GM12878 (cell line): ENCODE data around the gene NKTR. TPM values are rescaled to one million over a fixed set of nuclear protein-coding genes. Genes with fewer than 3 reads are reported as not detected.

Source experiments
- BMI1 ChIP-seq: fragments of 450-650 bp; IDR thresholded peaks from 2 replicates; pipeline ENCODE4 v1.6.1; 2016; ENCODE audit warnings: mild to moderate bottlenecking, moderate library complexity, borderline replicate concordance
- CBFB ChIP-seq: IDR thresholded peaks from 2 replicates; pipeline ENCODE4 v1.6.1; 2016; ENCODE audit warnings: antibody characterized with exemption, low read depth
- CTCF ChIP-seq, 3 experiments: IDR thresholded peaks in 2 of 3; conservative IDR thresholded peaks in 1 of 3; 2 replicates each; pipeline ENCODE4 v1.5.1; 2011; ENCODE audit warnings: low read depth in 3 of 3, low read length in 3 of 3, mild to moderate bottlenecking in 3 of 3, control low read depth in 2 of 3, moderate library complexity in 2 of 3, inconsistent platforms in 1 of 3, mixed read lengths in 1 of 3; ENCODE audit not compliant: control insufficient read depth in 2 of 3, insufficient read depth in 1 of 3; ENCODE audit errors: extremely low read depth in 1 of 3
- E2F4 ChIP-seq: IDR thresholded peaks from 2 replicates; pipeline ENCODE4 v1.6.1; 2012; ENCODE audit warnings: low read depth, low read length, improper control_type of control experiment
- EZH2 ChIP-seq: IDR thresholded peaks from 2 replicates; pipeline ENCODE4 v1.6.1; 2012; ENCODE audit warnings: low read depth, mild to moderate bottlenecking, control low read depth, inconsistent platforms, low read length, borderline replicate concordance; ENCODE audit not compliant: control insufficient read depth
- HDAC6 ChIP-seq: fragments of 200-600 bp; sonication (generic); IDR thresholded peaks from one replicate; pipeline ENCODE4 v1.8.0; 2017; ENCODE audit warnings: antibody characterized with exemption; ENCODE audit not compliant: unreplicated experiment
- JUND ChIP-seq: IDR thresholded peaks from 2 replicates; pipeline ENCODE4 v1.6.1; 2012; ENCODE audit warnings: low read depth, mild to moderate bottlenecking, low read length, improper control_type of control experiment, moderate library complexity
- MAX ChIP-seq: IDR thresholded peaks from 2 replicates; pipeline ENCODE4 v1.6.1; 2012; ENCODE audit warnings: low read depth, low read length, improper control_type of control experiment
- MEF2A ChIP-seq: IDR thresholded peaks from 2 replicates; pipeline ENCODE4 v1.6.1; 2011; ENCODE audit warnings: low read depth, mild to moderate bottlenecking, low read length, moderate library complexity; ENCODE audit not compliant: insufficient read depth
- NFYA ChIP-seq: IDR thresholded peaks from 2 replicates; pipeline ENCODE4 v1.6.1; 2011; ENCODE audit warnings: low read depth, mild to moderate bottlenecking, low read length, improper control_type of control experiment, borderline replicate concordance
- NFYB ChIP-seq: IDR thresholded peaks from 2 replicates; pipeline ENCODE4 v1.6.1; 2011; ENCODE audit warnings: low read depth, mild to moderate bottlenecking, low read length, improper control_type of control experiment, moderate library complexity; ENCODE audit not compliant: insufficient read depth
- NR2F1 ChIP-seq: fragments of 450-650 bp; conservative IDR thresholded peaks from 2 replicates; pipeline ENCODE4 v1.6.1; 2017; ENCODE audit warnings: mild to moderate bottlenecking
- NRF1 ChIP-seq: conservative IDR thresholded peaks from 2 replicates; pipeline ENCODE4 v1.6.1; 2011; ENCODE audit warnings: mild to moderate bottlenecking, low read depth, low read length, improper control_type of control experiment
- POLR2AphosphoS2 ChIP-seq: IDR thresholded peaks from 2 replicates; pipeline ENCODE4 v1.6.1; 2011; ENCODE audit warnings: low read depth, mild to moderate bottlenecking, low read length, improper control_type of control experiment, moderate library complexity
- POLR2AphosphoS5 ChIP-seq: IDR thresholded peaks from 2 replicates; pipeline ENCODE4 v1.6.1; 2011; ENCODE audit warnings: mild to moderate bottlenecking, low read length, inconsistent platforms
- POU2F2 ChIP-seq: IDR thresholded peaks from 3 replicates; pipeline ENCODE4 v1.6.1; 2011; ENCODE audit warnings: low read depth, mild to moderate bottlenecking, low read length, borderline replicate concordance
- RAD51 ChIP-seq: fragments of 450-650 bp; IDR thresholded peaks from 2 replicates; pipeline ENCODE4 v1.6.1; 2016; ENCODE audit warnings: moderate library complexity, mild to moderate bottlenecking, inconsistent platforms
- RELA ChIP-seq: fragments of 450-650 bp; IDR thresholded peaks from 2 replicates; pipeline ENCODE4 v1.8.0; 2014; ENCODE audit warnings: borderline replicate concordance; ENCODE audit not compliant: partially characterized antibody
- RELB ChIP-seq: fragments of 450-650 bp; IDR thresholded peaks from 2 replicates; pipeline ENCODE4 v1.6.1; 2017; ENCODE audit warnings: low read depth, mild to moderate bottlenecking, moderate library complexity
- SIX5 ChIP-seq: IDR thresholded peaks from 2 replicates; pipeline ENCODE4 v1.6.1; 2011; ENCODE audit warnings: mild to moderate bottlenecking, low read depth, low read length, moderate library complexity; ENCODE audit not compliant: severe bottlenecking
- SMARCA5 ChIP-seq: fragments of 450-650 bp; IDR thresholded peaks from 2 replicates; pipeline ENCODE4 v1.6.1; 2017; ENCODE audit warnings: mild to moderate bottlenecking
- SREBF1 ChIP-seq: IDR thresholded peaks from 2 replicates; pipeline ENCODE4 v1.6.1; 2012; ENCODE audit warnings: mild to moderate bottlenecking, low read length
- TAF1 ChIP-seq: IDR thresholded peaks from 2 replicates; pipeline ENCODE4 v1.6.1; 2011; ENCODE audit warnings: mild to moderate bottlenecking, low read depth, low read length, borderline replicate concordance
- WRNIP1 ChIP-seq: IDR thresholded peaks from 2 replicates; pipeline ENCODE4 v1.6.1; 2011; ENCODE audit warnings: low read depth, low read length, improper control_type of control experiment, borderline replicate concordance
- ZNF207 ChIP-seq: fragments of 450-650 bp; IDR thresholded peaks from 2 replicates; pipeline ENCODE4 v1.6.1; 2014; ENCODE audit warnings: antibody characterized with exemption, mild to moderate bottlenecking, borderline replicate concordance
- ZNF24 ChIP-seq: fragments of 450-650 bp; IDR thresholded peaks from 2 replicates; pipeline ENCODE4 v1.6.1; 2017; ENCODE audit warnings: antibody characterized with exemption, mild to moderate bottlenecking
- polyA plus RNA-seq, 11 experiments: library from polyadenylated mRNA; depleted of rRNA in 4 of 11; unstranded in 6 of 11; stranded (reverse) in 5 of 11; fragments of >200 nt; fragmentation: Nextera tagmentation in 4 of 11; fragmentation: Illumina TruSeq in 1 of 11; extraction: Ambion mirVana in 4 of 11; extraction: Trizol in 1 of 11; gene quantifications; 1 replicate in 1 of 11; 2 replicates in 10 of 11; pipeline versions ENCODE4 v1.2.1 to v1.2.3, GENCODE V29; 2011 to 2016; ENCODE audit warnings: inconsistent platforms in 2 of 11, missing spikeins in 2 of 11, low read depth in 1 of 11
- total RNA-seq, 4 experiments: library from RNA; depleted of rRNA in 3 of 4; stranded (reverse); fragments of >200 nt in 3 of 4; fragmentation: Illumina TruSeq in 1 of 4; extraction: Trizol in 1 of 4; gene quantifications; 2 replicates each; pipeline versions ENCODE4 v1.2.1 to v1.2.3, GENCODE V29; 2013 to 2021

The NKTR gene
- total and polyA plus RNA-seq, 10 of the 15 experiments (the other 5 are each of a cell fraction or from before 2014, with no cell fraction given), result 15.3 to 91.9 (median 55.3) TPM

- TF ChIP-seq E2F4 (peak; percentile 78), POU2F2 (peak; percentile 7; the same call in 1 of the 3 replicates), SREBF1 (no peak), HDAC6 (no peak), CTCF (IDR thresholded peaks at IDR 0.05 in 2 of 3, conservative IDR thresholded peaks at IDR 0.05 in 1 of 3; ENCODE audit: control insufficient read depth in 2 of 3, extremely low read depth in 1 of 3, insufficient read depth in 1 of 3, low read depth in 3 of 3, low read length in 3 of 3) (peak; percentile 42 to 66 (median 47); a peak in 5 of 6 replicates), NRF1 (peak; percentile 86), JUND (no peak), MAX (peak; percentile 74; the same call in 1 of the 2 replicates), ZNF207 (no peak), SMARCA5 (no peak), NFYB (peak; percentile 90), CBFB (peak; percentile 35; the same call in 1 of the 2 replicates), SIX5 (no peak), POLR2AphosphoS5 (peak; percentile 67), ZNF24 (peak; percentile 35; the same call in 1 of the 2 replicates), TAF1 (peak; percentile 32; the same call in 1 of the 2 replicates), EZH2 (no peak), WRNIP1 (no peak), NR2F1 (peak; percentile 72), BMI1 (peak; percentile 86), RELB (peak; percentile 87; the same call in 1 of the 2 replicates), RELA (no peak), POLR2AphosphoS2 (no peak), MEF2A (peak; percentile 31; the same call in 1 of the 2 replicates), NFYA (no peak), RAD51 (peak; percentile 60; the same call in 1 of the 2 replicates)
Observed at GRCh38 chr3:42581709-42582473, 18.6 kb upstream of the NKTR start, which contains the start of gene SEC22C (continued).
